NCI-H2107 treated with DMSO at 0.1 percent for 48 hours (cell line): ENCODE measurements around the gene LGALS9B.
"Not testable (repeated sequence)": the region's sequence is repeated elsewhere in the genome, so short reads cannot be mapped to it uniquely, and the experiment has no call there.

Source experiments
- DNase-seq: peaks from one replicate; lab custom pipeline; 2025; ENCODE audit not compliant: unreplicated experiment; lab: John Stamatoyannopoulos, UW

Gene LGALS9B

GRCh38 chr17:20469107-20469506 is 1.8 kb upstream of the LGALS9B start:
- not testable (repeated sequence) for DNase-seq

- not testable (repeated sequence) for DNase-seq
These were observed 340 bp downstream of the LGALS9B start for GRCh38 chr17:20466999-20467398.

GRCh38 chr17:20466553-20466952 is 786 bp downstream of the LGALS9B start:
- not testable (repeated sequence) for DNase-seq

GRCh38 chr17:20465535-20465934 is 1.8 kb downstream of the LGALS9B start:
- not testable (repeated sequence) for DNase-seq

- not testable (repeated sequence) for DNase-seq
These were observed 2.4 kb downstream of the LGALS9B start for GRCh38 chr17:20464854-20465414.

- not testable (repeated sequence) for DNase-seq
These were observed 5.2 kb downstream of the LGALS9B start for GRCh38 chr17:20462158-20462557.

GRCh38 chr17:20457848-20458381 is 9.4 kb downstream of the LGALS9B start:
- DNase-seq, result not testable (repeated sequence)

GRCh38 chr17:20455106-20455505 is 12.2 kb downstream of the LGALS9B start:
- not testable (repeated sequence) for DNase-seq

- not testable (repeated sequence) for DNase-seq
These were observed 13.4 kb downstream of the LGALS9B start for GRCh38 chr17:20453820-20454434.

- not testable (repeated sequence) for DNase-seq
These were observed 16.5 kb downstream of the LGALS9B start for GRCh38 chr17:20450852-20451251.

- not testable (repeated sequence) for DNase-seq
These were observed 19.6 kb downstream of the LGALS9B start for GRCh38 chr17:20447534-20448321.

GRCh38 chr17:20446895-20447294 is 20.4 kb downstream of the LGALS9B start:
- not testable (repeated sequence) for DNase-seq

- not testable (repeated sequence) for DNase-seq
These were observed 22.6 kb downstream of the LGALS9B start for GRCh38 chr17:20444581-20445236.

- DNase-seq, result not testable (repeated sequence)
These were observed 23.2 kb downstream of the LGALS9B start for GRCh38 chr17:20444173-20444572.

GRCh38 chr17:20443632-20444031 is 23.7 kb downstream of the LGALS9B start:
- not testable (repeated sequence) for DNase-seq

- DNase-seq, result not testable (repeated sequence)
These were observed 26.7 kb downstream of the LGALS9B start for GRCh38 chr17:20440665-20441064.

GRCh38 chr17:20435166-20435565 is 32.2 kb downstream of the LGALS9B start:
- not testable (repeated sequence) for DNase-seq

- DNase-seq, result not testable (repeated sequence)
These were observed 34.0 kb downstream of the LGALS9B start for GRCh38 chr17:20433382-20433781.

GRCh38 chr17:20427264-20427663 is 40.1 kb downstream of the LGALS9B start:
- not testable (repeated sequence) for DNase-seq

- not testable (repeated sequence) for DNase-seq
These were observed 44.5 kb downstream of the LGALS9B start for GRCh38 chr17:20422826-20423225.

GRCh38 chr17:20418838-20419237 is 48.5 kb downstream of the LGALS9B start:
- DNase-seq, result not testable (repeated sequence)
